Neural cell (in vitro differentiated cells): ENCODE data around the gene TBC1D10A. TPM values are rescaled to one million over a fixed set of nuclear protein-coding genes. Genes with fewer than 3 reads are reported as not detected.

Experiments
- H2AFZ ChIP-seq: fragments of 200-600, 300-800 bp; sonication (generic), shearing (Covaris generic); 2 replicates; pipeline ENCODE4 v1.6.0; 2014; ENCODE audit warnings: low read depth, mild to moderate bottlenecking, antibody characterized with exemption, low read length, moderate library complexity
- H3F3A ChIP-seq: fragments of 200-600 bp; shearing (Covaris generic); 2 replicates; pipeline ENCODE4 v1.6.1; 2016; ENCODE audit warnings: mild to moderate bottlenecking, moderate library complexity, mixed read lengths, antibody characterized with exemption, low read length; ENCODE audit not compliant: insufficient read depth, poor library complexity, severe bottlenecking
- H3K27ac ChIP-seq: fragments of 200-600, 300-800 bp; sonication (generic), shearing (Covaris generic); 2 replicates; pipeline ENCODE4 v1.5.1; 2014; ENCODE audit warnings: mild to moderate bottlenecking, low read length, moderate library complexity
- H3K27me3 ChIP-seq: fragments of 300-800, 200-600 bp; sonication (generic), shearing (Covaris generic); 2 replicates; pipeline ENCODE4 v1.6.0; 2014; ENCODE audit warnings: mild to moderate bottlenecking, low read depth, low read length, moderate library complexity; ENCODE audit not compliant: insufficient read depth
- H3K36me3 ChIP-seq: fragments of 300-800, 200-600 bp; sonication (generic), shearing (Covaris generic); 2 replicates; pipeline ENCODE4 v1.5.1; 2014; ENCODE audit warnings: mild to moderate bottlenecking, antibody characterized with exemption, low read length, moderate library complexity; ENCODE audit not compliant: insufficient read depth
- H3K4me2 ChIP-seq: fragments of 300-800, 200-600 bp; sonication (generic), shearing (Covaris generic); 2 replicates; pipeline ENCODE4 v1.6.0; 2014; ENCODE audit warnings: mild to moderate bottlenecking, low read length
- H3K4me3 ChIP-seq: fragments of 300-800, 200-600 bp; sonication (generic), shearing (Covaris generic); 2 replicates; pipeline ENCODE4 v1.5.1; 2014; ENCODE audit warnings: mild to moderate bottlenecking, low read length, moderate library complexity
- H3K79me2 ChIP-seq: fragments of 200-600 bp; shearing (Covaris generic); replicated peaks from 2 replicates; pipeline ENCODE4 v1.6.0; 2014; ENCODE audit warnings: mild to moderate bottlenecking, low read length, moderate library complexity; ENCODE audit not compliant: insufficient read depth
- H3K9ac ChIP-seq: fragments of 300-800, 200-600 bp; sonication (generic), shearing (Covaris generic); 2 replicates; pipeline ENCODE4 v1.6.1; 2016; ENCODE audit warnings: mild to moderate bottlenecking, low read length, mixed read lengths
- H3K9me2 ChIP-seq: fragments of 200-600 bp; shearing (Covaris generic); 2 replicates; pipeline ENCODE4 v1.6.1; 2016; ENCODE audit warnings: mild to moderate bottlenecking, low read length, mixed read lengths; ENCODE audit not compliant: insufficient read depth
- H3K9me3 ChIP-seq: fragments of 200-600, 300-800 bp; sonication (generic), shearing (Covaris generic); 2 replicates; pipeline ENCODE4 v1.6.1; 2016; ENCODE audit warnings: mild to moderate bottlenecking, mixed run types, low read length, moderate library complexity, mixed read lengths
- H4K20me1 ChIP-seq: fragments of 200-600 bp; shearing (Covaris generic); 2 replicates; pipeline ENCODE4 v1.6.1; 2016; ENCODE audit warnings: mild to moderate bottlenecking, mixed run types; ENCODE audit not compliant: insufficient read depth
- EZH2 ChIP-seq: fragments of 200-600, 300-800 bp; shearing (Covaris generic), sonication (generic); IDR thresholded peaks from 2 replicates; pipeline ENCODE4 v1.6.1; 2014; ENCODE audit warnings: antibody characterized with exemption, low read length, borderline replicate concordance, mild to moderate bottlenecking; ENCODE audit not compliant: insufficient read depth, poor library complexity, severe bottlenecking
- MXI1 ChIP-seq: fragments of 450-650 bp; conservative IDR thresholded peaks from 2 replicates; pipeline ENCODE4 v1.6.1; 2014; ENCODE audit warnings: antibody characterized with exemption, mild to moderate bottlenecking; ENCODE audit not compliant: poor library complexity, severe bottlenecking
- POLR2AphosphoS5 ChIP-seq: IDR thresholded peaks from 2 replicates; pipeline ENCODE4 v1.6.1; 2012
- RAD21 ChIP-seq: fragments of 450-650 bp; conservative IDR thresholded peaks from 2 replicates; pipeline ENCODE4 v1.6.1; 2014; ENCODE audit warnings: antibody characterized with exemption, mild to moderate bottlenecking, moderate library complexity
- SMC3 ChIP-seq: fragments of 450-650 bp; conservative IDR thresholded peaks from 2 replicates; pipeline ENCODE4 v1.6.1; 2014; ENCODE audit warnings: antibody characterized with exemption, mild to moderate bottlenecking, moderate library complexity; ENCODE audit not compliant: poor library complexity
- TAF1 ChIP-seq: IDR thresholded peaks from 2 replicates; pipeline ENCODE4 v1.6.1; 2012; ENCODE audit warnings: low read depth
- polyA plus RNA-seq: library from polyadenylated mRNA; depleted of rRNA; stranded (reverse); fragments of >200 nt; gene quantifications from 2 replicates; pipeline ENCODE4 v1.2.3, GENCODE V29; 2014
- TF ChIP-seq, protein P1 (sequence below): IDR thresholded peaks from 2 replicates; pipeline ENCODE4 v1.6.1; 2012; ENCODE audit warnings: borderline replicate concordance
- TF ChIP-seq, protein P2 (sequence below): fragments of 450-650 bp; IDR thresholded peaks from 2 replicates; pipeline ENCODE4 v1.5.1; 2014; ENCODE audit warnings: antibody characterized with exemption, mild to moderate bottlenecking, moderate library complexity; ENCODE audit not compliant: poor library complexity, severe bottlenecking

TBC1D10A gene
- polyA plus RNA-seq, 1 donor from 2014 or later = 11.9 TPM

DNA sequence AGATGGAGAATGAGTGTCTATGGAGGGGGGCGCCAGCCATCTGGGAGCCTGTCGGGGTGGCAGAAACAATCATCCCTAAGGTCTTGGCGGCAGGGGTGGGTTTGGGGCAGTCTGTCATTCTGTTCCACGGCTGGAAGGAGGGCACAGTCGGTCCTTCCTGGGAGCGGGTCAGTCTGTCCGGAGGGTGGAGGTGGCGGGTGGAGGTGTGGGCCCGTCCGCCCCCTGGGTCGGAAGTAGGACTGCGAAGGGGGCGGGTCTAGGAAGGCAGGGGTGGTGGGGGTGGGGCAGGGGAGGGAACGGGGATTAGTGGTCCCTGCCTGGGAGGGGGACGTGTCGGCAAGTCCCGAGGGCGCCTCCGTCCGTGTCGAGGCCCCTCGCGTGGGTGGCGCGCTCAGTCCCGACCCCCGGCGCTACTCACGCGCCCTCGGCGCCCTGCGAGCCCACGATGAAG lies 461 bp downstream of the TBC1D10A start:
- Histone ChIP-seq H3K27ac (peak overlapping the region; percentile 55), H3K4me2 (peak overlapping the region; percentile 59), H3K36me3 (no peaks in the 10 kb centered on the region), H3K9me3 (no peaks in the 10 kb centered on the region), H3K9ac (peak overlapping the region; percentile 84), H4K20me1 (no peaks in the 10 kb centered on the region), H3K4me3 (peak overlapping the region; percentile 92), H3F3A (no peaks in the 10 kb centered on the region), H3K27me3 (no peaks in the 10 kb centered on the region), H3K9me2 (no peaks in the 10 kb centered on the region), H3K79me2 (no peaks in the 10 kb centered on the region), H2AFZ (peak overlapping the region; percentile 88)
- TF ChIP-seq, protein P1, sequence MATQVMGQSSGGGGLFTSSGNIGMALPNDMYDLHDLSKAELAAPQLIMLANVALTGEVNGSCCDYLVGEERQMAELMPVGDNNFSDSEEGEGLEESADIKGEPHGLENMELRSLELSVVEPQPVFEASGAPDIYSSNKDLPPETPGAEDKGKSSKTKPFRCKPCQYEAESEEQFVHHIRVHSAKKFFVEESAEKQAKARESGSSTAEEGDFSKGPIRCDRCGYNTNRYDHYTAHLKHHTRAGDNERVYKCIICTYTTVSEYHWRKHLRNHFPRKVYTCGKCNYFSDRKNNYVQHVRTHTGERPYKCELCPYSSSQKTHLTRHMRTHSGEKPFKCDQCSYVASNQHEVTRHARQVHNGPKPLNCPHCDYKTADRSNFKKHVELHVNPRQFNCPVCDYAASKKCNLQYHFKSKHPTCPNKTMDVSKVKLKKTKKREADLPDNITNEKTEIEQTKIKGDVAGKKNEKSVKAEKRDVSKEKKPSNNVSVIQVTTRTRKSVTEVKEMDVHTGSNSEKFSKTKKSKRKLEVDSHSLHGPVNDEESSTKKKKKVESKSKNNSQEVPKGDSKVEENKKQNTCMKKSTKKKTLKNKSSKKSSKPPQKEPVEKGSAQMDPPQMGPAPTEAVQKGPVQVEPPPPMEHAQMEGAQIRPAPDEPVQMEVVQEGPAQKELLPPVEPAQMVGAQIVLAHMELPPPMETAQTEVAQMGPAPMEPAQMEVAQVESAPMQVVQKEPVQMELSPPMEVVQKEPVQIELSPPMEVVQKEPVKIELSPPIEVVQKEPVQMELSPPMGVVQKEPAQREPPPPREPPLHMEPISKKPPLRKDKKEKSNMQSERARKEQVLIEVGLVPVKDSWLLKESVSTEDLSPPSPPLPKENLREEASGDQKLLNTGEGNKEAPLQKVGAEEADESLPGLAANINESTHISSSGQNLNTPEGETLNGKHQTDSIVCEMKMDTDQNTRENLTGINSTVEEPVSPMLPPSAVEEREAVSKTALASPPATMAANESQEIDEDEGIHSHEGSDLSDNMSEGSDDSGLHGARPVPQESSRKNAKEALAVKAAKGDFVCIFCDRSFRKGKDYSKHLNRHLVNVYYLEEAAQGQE = no peak
- TF ChIP-seq TAF1 (peak; percentile 5), RAD21 (no peak), POLR2AphosphoS5 (no peak), EZH2 (no peak)

DNA sequence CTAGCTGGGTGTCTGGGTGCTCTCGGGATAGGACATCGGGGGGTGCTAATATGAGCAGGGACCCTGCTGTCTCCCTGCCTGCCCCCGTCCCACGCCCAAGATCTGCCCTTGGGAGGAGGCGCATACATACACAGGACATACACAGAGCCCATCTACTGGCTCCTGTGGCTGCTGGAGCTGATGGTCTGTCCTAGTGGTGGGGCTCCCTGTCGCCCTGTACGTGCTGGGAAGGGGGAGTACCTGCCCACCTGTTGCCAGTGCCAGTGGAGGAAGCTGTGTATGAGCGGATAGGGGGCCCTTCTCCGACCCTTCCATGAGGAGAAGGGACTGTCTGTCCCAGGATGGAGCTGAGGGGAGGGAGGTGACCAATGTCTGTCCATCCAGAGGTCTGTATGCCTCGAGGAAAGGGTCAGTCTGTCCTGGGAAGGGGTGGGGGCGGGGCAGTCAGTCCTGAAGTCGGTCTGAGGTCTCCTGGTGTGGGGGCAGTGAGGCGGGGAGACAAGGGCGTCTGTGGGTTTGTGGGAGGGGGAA lies 952 bp downstream of the TBC1D10A start:
- peak overlapping the region; percentile 59 for H3K4me2 ChIP-seq
- H3K36me3 ChIP-seq = no peaks in the 10 kb centered on the region
- H3K27me3 ChIP-seq = no peaks in the 10 kb centered on the region
- H3F3A ChIP-seq = no peaks in the 10 kb centered on the region
- TF ChIP-seq SMC3 (no peak), RAD21 (no peak), MXI1 (no peak)
- TF ChIP-seq, protein P1 = no peak
- TF ChIP-seq, protein P2, sequence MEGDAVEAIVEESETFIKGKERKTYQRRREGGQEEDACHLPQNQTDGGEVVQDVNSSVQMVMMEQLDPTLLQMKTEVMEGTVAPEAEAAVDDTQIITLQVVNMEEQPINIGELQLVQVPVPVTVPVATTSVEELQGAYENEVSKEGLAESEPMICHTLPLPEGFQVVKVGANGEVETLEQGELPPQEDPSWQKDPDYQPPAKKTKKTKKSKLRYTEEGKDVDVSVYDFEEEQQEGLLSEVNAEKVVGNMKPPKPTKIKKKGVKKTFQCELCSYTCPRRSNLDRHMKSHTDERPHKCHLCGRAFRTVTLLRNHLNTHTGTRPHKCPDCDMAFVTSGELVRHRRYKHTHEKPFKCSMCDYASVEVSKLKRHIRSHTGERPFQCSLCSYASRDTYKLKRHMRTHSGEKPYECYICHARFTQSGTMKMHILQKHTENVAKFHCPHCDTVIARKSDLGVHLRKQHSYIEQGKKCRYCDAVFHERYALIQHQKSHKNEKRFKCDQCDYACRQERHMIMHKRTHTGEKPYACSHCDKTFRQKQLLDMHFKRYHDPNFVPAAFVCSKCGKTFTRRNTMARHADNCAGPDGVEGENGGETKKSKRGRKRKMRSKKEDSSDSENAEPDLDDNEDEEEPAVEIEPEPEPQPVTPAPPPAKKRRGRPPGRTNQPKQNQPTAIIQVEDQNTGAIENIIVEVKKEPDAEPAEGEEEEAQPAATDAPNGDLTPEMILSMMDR = no peak
- H4K20me1 ChIP-seq = no peaks in the 10 kb centered on the region
- no peaks in the 10 kb centered on the region for H3K9me2 ChIP-seq
- H3K4me3 ChIP-seq = peak overlapping the region; percentile 92
- H3K27ac ChIP-seq = no peak overlapping the region
- no peaks in the 10 kb centered on the region for H3K9me3 ChIP-seq
- H3K79me2 ChIP-seq = no peaks in the 10 kb centered on the region
- no peak overlapping the region for H2AFZ ChIP-seq
- peak overlapping the region; percentile 84 for H3K9ac ChIP-seq
